ENCODE results near the gene ASIC4. TPM values are rescaled to one million over a fixed set of nuclear protein-coding genes. Genes with fewer than 3 reads are reported as not detected.

Gene ASIC4
- total RNA-seq, 1 experiment from 2014 or later = not detected

GRCh38 chr2:219540784-219541504 lies 26.7 kb downstream of the ASIC4 start:
- no peaks in the 10 kb centered on the region for H3K27me3 Mint-ChIP-seq (ENCODE audit: insufficient read depth, unreplicated experiment)
- CTCF ChIA-PET = interaction anchor here (0.6 to 4.9 kb wide), 38 partner anchors 9 to 347 kb away, joined by 3 to 50 read pairs (median 4); partner anchors contain the start of genes OBSL1 and STK11IP
- intact Hi-C loops (cut with micrococcal nuclease) = loop anchor here (1.0 kb wide), 3 partner anchors 56 to 148 kb away; partner anchors contain the start of gene STK11IP
- TF ChIP-seq, protein P1, sequence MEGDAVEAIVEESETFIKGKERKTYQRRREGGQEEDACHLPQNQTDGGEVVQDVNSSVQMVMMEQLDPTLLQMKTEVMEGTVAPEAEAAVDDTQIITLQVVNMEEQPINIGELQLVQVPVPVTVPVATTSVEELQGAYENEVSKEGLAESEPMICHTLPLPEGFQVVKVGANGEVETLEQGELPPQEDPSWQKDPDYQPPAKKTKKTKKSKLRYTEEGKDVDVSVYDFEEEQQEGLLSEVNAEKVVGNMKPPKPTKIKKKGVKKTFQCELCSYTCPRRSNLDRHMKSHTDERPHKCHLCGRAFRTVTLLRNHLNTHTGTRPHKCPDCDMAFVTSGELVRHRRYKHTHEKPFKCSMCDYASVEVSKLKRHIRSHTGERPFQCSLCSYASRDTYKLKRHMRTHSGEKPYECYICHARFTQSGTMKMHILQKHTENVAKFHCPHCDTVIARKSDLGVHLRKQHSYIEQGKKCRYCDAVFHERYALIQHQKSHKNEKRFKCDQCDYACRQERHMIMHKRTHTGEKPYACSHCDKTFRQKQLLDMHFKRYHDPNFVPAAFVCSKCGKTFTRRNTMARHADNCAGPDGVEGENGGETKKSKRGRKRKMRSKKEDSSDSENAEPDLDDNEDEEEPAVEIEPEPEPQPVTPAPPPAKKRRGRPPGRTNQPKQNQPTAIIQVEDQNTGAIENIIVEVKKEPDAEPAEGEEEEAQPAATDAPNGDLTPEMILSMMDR (IDR thresholded peaks at IDR 0.05; ENCODE audit: unreplicated experiment) = no peak
- no TSS peak for BruUV-seq (replicated peaks)
- no peak overlapping the region for H3K27ac Mint-ChIP-seq (ENCODE audit: low read depth, unreplicated experiment)
- POLR2A ChIA-PET = interaction anchor here (0.7 to 4.2 kb wide), 3 partner anchors 31 to 149 kb away, joined by 3 to 55 read pairs (median 14); partner anchors contain the start of gene STK11IP
- no peaks in the 10 kb centered on the region for H3K9me3 Mint-ChIP-seq (ENCODE audit: unreplicated experiment)
- H3K4me3 Mint-ChIP-seq (ENCODE audit: unreplicated experiment) = peak overlapping the region; percentile 75
- peaks cover 36% of the 10 kb centered on the region for H3K36me3 Mint-ChIP-seq (ENCODE audit: insufficient read depth, unreplicated experiment)
- no peak for DNase-seq (ENCODE audit: unreplicated experiment)
- peaks cover 12% of the 10 kb centered on the region for H3K4me1 Mint-ChIP-seq (ENCODE audit: insufficient read depth, unreplicated experiment)

GRCh38 chr2:219541611-219542180 lies 27.4 kb downstream of the ASIC4 start:
- intact Hi-C loops (cut with micrococcal nuclease) = loop anchor here (1.0 kb wide), 3 partner anchors 56 to 148 kb away; partner anchors contain the start of gene STK11IP
- no peaks in the 10 kb centered on the region for H3K9me3 Mint-ChIP-seq (ENCODE audit: unreplicated experiment)
- H3K36me3 Mint-ChIP-seq (ENCODE audit: insufficient read depth, unreplicated experiment) = peaks cover 36% of the 10 kb centered on the region
- H3K27me3 Mint-ChIP-seq (ENCODE audit: insufficient read depth, unreplicated experiment) = no peaks in the 10 kb centered on the region
- H3K27ac Mint-ChIP-seq (ENCODE audit: low read depth, unreplicated experiment) = peak overlapping the region; percentile 57
- peaks cover 12% of the 10 kb centered on the region for H3K4me1 Mint-ChIP-seq (ENCODE audit: insufficient read depth, unreplicated experiment)
- H3K4me3 Mint-ChIP-seq (ENCODE audit: unreplicated experiment) = peak overlapping the region; percentile 75
- peak; percentile 87 for DNase-seq (ENCODE audit: unreplicated experiment)
- CTCF ChIA-PET = interaction anchor here (0.6 to 4.9 kb wide), 49 partner anchors 9 to 840 kb away, joined by 3 to 50 read pairs (median 4); partner anchors contain the start of gene STK11IP
- BruUV-seq (replicated peaks) = no TSS peak
- TF ChIP-seq, protein P1 (IDR thresholded peaks at IDR 0.05; ENCODE audit: unreplicated experiment) = peak; percentile 99
- POLR2A ChIA-PET = interaction anchor here (0.7 to 4.2 kb wide), 5 partner anchors 30 to 148 kb away, joined by 3 to 55 read pairs (median 7); partner anchors contain the start of gene STK11IP

DNA sequence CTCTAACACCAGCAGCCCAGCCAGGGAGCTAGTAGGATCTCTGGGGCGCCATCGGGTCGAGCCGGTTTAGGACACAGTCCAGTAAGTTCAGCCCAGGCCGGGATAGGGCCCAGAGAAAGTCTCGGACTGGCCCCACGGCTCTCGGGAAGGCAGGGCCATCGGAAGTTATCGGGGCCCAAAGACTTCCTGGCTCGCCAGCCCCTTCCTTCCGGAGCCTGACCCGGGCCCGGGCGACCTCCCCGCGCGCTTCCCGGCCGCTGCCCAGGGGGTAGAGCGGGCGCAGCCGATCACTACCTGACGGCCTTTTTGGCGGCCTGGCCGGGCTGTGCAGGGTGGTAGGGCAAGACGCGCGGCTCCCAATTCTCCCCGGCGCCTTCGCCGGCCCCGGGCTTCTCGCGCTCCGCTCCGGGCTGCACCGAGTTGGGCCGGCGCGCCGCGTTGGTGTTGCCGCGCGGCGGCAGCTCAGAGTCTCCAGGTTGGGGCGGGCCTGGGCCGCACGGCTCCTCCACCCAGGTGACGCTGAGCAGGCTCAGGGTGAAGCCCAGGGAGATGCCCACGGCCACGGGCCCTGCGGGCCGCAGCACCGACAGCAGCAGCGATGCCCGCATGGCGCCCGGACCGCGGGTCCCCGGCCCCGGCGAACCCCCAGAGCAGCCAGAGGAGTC lies 28.8 kb downstream of the ASIC4 start:
- Mint-ChIP-seq H3K27me3 (ENCODE audit: insufficient read depth, unreplicated experiment) (no peaks in the 10 kb centered on the region), H3K36me3 (ENCODE audit: insufficient read depth, unreplicated experiment) (peaks cover 30% of the 10 kb centered on the region), H3K4me1 (ENCODE audit: insufficient read depth, unreplicated experiment) (peaks cover 12% of the 10 kb centered on the region), H3K9me3 (ENCODE audit: unreplicated experiment) (no peaks in the 10 kb centered on the region), H3K4me3 (ENCODE audit: unreplicated experiment) (peak overlapping the region; percentile 75), H3K27ac (ENCODE audit: low read depth, unreplicated experiment) (peak overlapping the region; percentile 57)
- intact Hi-C loops (cut with micrococcal nuclease) = loop anchor here (1.0 kb wide), 1 partner anchor 142 kb away; no protein-coding TSS in a partner anchor
- BruUV-seq (replicated peaks) = no TSS peak
- ChIA-PET CTCF (interaction anchor here (0.6 to 4.9 kb wide), 10 partner anchors 12 to 164 kb away, joined by 3 to 42 read pairs (median 4); no protein-coding TSS in a partner anchor), POLR2A (interaction anchor here (0.6 to 4.2 kb wide), 22 partner anchors 9 to 731 kb away, joined by 3 to 55 read pairs (median 5); partner anchors contain the start of genes CNPPD1, DNAJB2, GMPPA and INHA)
- peak; percentile 38 for DNase-seq (ENCODE audit: unreplicated experiment)
- TF ChIP-seq, protein P1 (IDR thresholded peaks at IDR 0.05; ENCODE audit: unreplicated experiment) = no peak
